GM23338 (cell line): ENCODE results near the gene PRELP.

ENCODE experiments used
- CREB1 ChIP-seq: fragments of 250-450 bp; sonication (Bioruptor Pico); IDR thresholded peaks from 2 replicates; pipeline ENCODE4 v1.5.0; 2020; ENCODE audit warnings: low read depth, mild to moderate bottlenecking, moderate library complexity
- EZH2 ChIP-seq: fragments of 200-600 bp; sonication (generic); IDR thresholded peaks from one replicate; pipeline ENCODE4 v1.8.0; 2017; ENCODE audit warnings: antibody characterized with exemption, mild to moderate bottlenecking, low read depth; ENCODE audit not compliant: unreplicated experiment
- EZH2phosphoT487 ChIP-seq: fragments of 200-600 bp; sonication (generic); IDR thresholded peaks from one replicate; pipeline ENCODE4 v1.8.1; 2018; ENCODE audit warnings: antibody characterized with exemption; ENCODE audit not compliant: unreplicated experiment
- JUNB ChIP-seq: IDR thresholded peaks from one replicate; pipeline ENCODE4 v1.6.1; 2016; ENCODE audit warnings: antibody characterized with exemption; ENCODE audit not compliant: unreplicated experiment
- NANOG ChIP-seq: IDR thresholded peaks from 2 replicates; pipeline ENCODE4 v1.6.1; 2016; ENCODE audit warnings: antibody characterized with exemption, borderline replicate concordance
- POLR2AphosphoS5 ChIP-seq: IDR thresholded peaks from 2 replicates; pipeline ENCODE4 v1.6.1; 2016; ENCODE audit warnings: antibody characterized with exemption, low read depth
- TF ChIP-seq, protein P1 (sequence below), 2 experiments: fragments of 200-600 bp in 1 of 2; sonication (generic) in 1 of 2; conservative IDR thresholded peaks; 2 replicates each; pipeline versions ENCODE4 v1.5.1 to v1.6.1; 2016 to 2017; ENCODE audit warnings: antibody characterized with exemption in 2 of 2, low read depth in 2 of 2, mild to moderate bottlenecking in 2 of 2, moderate library complexity in 1 of 2
- TF ChIP-seq, protein P2 (sequence below): IDR thresholded peaks from one replicate; pipeline ENCODE4 v1.6.1; 2018; ENCODE audit warnings: antibody characterized with exemption; ENCODE audit not compliant: unreplicated experiment
- TF ChIP-seq, protein P3 (sequence below): IDR thresholded peaks from 2 replicates; pipeline ENCODE4 v1.6.1; 2016; ENCODE audit warnings: antibody characterized with exemption
- TF ChIP-seq, protein P4 (sequence below): fragments of 250-450 bp; sonication (Bioruptor Pico); IDR thresholded peaks from 2 replicates; pipeline ENCODE4 v1.5.0; 2020; ENCODE audit warnings: mild to moderate bottlenecking, moderate library complexity

DNA sequence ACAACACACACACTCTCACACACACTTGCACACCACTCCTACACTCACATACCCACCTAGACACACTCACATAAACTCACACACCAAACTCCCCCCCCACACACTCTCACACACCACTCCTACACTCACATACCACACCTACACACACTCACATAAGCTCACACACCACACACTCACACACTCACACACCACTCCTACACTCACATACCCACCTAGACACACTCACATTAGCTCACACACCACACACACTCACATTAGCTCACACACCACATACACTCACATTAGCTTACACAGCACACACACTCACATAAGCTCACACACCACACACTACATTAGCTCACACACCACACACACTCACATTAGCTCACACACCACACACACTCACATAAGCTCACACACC is 51.4 kb downstream of the PRELP start:
- TF ChIP-seq, protein P1, sequence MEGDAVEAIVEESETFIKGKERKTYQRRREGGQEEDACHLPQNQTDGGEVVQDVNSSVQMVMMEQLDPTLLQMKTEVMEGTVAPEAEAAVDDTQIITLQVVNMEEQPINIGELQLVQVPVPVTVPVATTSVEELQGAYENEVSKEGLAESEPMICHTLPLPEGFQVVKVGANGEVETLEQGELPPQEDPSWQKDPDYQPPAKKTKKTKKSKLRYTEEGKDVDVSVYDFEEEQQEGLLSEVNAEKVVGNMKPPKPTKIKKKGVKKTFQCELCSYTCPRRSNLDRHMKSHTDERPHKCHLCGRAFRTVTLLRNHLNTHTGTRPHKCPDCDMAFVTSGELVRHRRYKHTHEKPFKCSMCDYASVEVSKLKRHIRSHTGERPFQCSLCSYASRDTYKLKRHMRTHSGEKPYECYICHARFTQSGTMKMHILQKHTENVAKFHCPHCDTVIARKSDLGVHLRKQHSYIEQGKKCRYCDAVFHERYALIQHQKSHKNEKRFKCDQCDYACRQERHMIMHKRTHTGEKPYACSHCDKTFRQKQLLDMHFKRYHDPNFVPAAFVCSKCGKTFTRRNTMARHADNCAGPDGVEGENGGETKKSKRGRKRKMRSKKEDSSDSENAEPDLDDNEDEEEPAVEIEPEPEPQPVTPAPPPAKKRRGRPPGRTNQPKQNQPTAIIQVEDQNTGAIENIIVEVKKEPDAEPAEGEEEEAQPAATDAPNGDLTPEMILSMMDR (conservative IDR thresholded peaks at IDR 0.05; ENCODE audit: low read depth in 2 of 2): no peak
- TF ChIP-seq, protein P2, sequence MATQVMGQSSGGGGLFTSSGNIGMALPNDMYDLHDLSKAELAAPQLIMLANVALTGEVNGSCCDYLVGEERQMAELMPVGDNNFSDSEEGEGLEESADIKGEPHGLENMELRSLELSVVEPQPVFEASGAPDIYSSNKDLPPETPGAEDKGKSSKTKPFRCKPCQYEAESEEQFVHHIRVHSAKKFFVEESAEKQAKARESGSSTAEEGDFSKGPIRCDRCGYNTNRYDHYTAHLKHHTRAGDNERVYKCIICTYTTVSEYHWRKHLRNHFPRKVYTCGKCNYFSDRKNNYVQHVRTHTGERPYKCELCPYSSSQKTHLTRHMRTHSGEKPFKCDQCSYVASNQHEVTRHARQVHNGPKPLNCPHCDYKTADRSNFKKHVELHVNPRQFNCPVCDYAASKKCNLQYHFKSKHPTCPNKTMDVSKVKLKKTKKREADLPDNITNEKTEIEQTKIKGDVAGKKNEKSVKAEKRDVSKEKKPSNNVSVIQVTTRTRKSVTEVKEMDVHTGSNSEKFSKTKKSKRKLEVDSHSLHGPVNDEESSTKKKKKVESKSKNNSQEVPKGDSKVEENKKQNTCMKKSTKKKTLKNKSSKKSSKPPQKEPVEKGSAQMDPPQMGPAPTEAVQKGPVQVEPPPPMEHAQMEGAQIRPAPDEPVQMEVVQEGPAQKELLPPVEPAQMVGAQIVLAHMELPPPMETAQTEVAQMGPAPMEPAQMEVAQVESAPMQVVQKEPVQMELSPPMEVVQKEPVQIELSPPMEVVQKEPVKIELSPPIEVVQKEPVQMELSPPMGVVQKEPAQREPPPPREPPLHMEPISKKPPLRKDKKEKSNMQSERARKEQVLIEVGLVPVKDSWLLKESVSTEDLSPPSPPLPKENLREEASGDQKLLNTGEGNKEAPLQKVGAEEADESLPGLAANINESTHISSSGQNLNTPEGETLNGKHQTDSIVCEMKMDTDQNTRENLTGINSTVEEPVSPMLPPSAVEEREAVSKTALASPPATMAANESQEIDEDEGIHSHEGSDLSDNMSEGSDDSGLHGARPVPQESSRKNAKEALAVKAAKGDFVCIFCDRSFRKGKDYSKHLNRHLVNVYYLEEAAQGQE: no peak
- TF ChIP-seq EZH2: no peak
- no peak for TF ChIP-seq POLR2AphosphoS5
- TF ChIP-seq, protein P3, sequence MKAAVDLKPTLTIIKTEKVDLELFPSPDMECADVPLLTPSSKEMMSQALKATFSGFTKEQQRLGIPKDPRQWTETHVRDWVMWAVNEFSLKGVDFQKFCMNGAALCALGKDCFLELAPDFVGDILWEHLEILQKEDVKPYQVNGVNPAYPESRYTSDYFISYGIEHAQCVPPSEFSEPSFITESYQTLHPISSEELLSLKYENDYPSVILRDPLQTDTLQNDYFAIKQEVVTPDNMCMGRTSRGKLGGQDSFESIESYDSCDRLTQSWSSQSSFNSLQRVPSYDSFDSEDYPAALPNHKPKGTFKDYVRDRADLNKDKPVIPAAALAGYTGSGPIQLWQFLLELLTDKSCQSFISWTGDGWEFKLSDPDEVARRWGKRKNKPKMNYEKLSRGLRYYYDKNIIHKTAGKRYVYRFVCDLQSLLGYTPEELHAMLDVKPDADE: no peak
- no peak for TF ChIP-seq EZH2phosphoT487
- TF ChIP-seq CREB1 (CRISPR knock-in tag): no peak
- no peak for TF ChIP-seq JUNB
- TF ChIP-seq NANOG: no peak
- TF ChIP-seq, protein P4, sequence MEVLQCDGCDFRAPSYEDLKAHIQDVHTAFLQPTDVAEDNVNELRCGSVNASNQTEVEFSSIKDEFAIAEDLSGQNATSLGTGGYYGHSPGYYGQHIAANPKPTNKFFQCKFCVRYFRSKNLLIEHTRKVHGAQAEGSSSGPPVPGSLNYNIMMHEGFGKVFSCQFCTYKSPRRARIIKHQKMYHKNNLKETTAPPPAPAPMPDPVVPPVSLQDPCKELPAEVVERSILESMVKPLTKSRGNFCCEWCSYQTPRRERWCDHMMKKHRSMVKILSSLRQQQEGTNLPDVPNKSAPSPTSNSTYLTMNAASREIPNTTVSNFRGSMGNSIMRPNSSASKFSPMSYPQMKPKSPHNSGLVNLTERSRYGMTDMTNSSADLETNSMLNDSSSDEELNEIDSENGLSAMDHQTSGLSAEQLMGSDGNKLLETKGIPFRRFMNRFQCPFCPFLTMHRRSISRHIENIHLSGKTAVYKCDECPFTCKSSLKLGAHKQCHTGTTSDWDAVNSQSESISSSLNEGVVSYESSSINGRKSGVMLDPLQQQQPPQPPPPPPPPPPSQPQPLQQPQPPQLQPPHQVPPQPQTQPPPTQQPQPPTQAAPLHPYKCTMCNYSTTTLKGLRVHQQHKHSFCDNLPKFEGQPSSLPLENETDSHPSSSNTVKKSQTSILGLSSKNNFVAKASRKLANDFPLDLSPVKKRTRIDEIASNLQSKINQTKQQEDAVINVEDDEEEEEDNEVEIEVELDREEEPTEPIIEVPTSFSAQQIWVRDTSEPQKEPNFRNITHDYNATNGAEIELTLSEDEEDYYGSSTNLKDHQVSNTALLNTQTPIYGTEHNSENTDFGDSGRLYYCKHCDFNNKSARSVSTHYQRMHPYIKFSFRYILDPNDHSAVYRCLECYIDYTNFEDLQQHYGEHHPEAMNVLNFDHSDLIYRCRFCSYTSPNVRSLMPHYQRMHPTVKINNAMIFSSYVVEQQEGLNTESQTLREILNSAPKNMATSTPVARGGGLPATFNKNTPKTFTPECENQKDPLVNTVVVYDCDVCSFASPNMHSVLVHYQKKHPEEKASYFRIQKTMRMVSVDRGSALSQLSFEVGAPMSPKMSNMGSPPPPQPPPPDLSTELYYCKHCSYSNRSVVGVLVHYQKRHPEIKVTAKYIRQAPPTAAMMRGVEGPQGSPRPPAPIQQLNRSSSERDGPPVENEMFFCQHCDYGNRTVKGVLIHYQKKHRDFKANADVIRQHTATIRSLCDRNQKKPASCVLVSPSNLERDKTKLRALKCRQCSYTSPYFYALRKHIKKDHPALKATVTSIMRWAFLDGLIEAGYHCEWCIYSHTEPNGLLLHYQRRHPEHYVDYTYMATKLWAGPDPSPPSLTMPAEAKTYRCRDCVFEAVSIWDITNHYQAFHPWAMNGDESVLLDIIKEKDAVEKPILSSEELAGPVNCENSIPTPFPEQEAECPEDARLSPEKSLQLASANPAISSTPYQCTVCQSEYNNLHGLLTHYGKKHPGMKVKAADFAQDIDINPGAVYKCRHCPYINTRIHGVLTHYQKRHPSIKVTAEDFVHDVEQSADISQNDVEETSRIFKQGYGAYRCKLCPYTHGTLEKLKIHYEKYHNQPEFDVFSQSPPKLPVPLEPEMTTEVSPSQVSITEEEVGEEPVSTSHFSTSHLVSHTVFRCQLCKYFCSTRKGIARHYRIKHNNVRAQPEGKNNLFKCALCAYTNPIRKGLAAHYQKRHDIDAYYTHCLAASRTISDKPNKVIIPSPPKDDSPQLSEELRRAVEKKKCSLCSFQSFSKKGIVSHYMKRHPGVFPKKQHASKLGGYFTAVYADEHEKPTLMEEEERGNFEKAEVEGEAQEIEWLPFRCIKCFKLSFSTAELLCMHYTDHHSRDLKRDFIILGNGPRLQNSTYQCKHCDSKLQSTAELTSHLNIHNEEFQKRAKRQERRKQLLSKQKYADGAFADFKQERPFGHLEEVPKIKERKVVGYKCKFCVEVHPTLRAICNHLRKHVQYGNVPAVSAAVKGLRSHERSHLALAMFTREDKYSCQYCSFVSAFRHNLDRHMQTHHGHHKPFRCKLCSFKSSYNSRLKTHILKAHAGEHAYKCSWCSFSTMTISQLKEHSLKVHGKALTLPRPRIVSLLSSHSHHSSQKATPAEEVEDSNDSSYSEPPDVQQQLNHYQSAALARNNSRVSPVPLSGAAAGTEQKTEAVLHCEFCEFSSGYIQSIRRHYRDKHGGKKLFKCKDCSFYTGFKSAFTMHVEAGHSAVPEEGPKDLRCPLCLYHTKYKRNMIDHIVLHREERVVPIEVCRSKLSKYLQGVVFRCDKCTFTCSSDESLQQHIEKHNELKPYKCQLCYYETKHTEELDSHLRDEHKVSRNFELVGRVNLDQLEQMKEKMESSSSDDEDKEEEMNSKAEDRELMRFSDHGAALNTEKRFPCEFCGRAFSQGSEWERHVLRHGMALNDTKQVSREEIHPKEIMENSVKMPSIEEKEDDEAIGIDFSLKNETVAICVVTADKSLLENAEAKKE (CRISPR knock-in tag): no peak
